ENCODE data around the gene CEACAM3. TPM values are rescaled to one million over a fixed set of nuclear protein-coding genes. Genes with fewer than 3 reads are reported as not detected.
A peak's percentile ranks its signal among the peaks of the same experiment; 100 is the strongest.

CEACAM3 gene
- total and polyA plus RNA-seq, 2 experiments from 2014 or later: not detected

DNA sequence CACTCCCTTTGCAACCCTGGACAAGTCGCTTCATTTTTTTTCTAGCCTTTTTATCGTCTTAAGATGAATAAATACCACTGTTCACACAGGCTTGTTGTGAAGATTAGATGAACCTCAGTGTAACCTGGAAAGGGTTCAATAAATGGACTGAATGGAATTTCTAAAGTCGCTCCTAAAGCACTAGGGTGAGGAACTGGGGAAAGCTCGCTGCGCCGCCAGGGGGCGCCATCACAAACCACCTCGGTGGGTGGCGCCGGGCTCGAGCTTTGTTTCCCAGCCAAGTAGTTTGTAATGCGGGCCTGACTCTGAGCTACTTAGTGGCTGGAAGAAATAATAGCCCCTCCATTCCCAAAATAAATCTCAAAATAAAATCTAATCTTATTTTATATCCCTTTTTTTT is 43.2 kb upstream of the CEACAM3 start:
- H3K4me3 ChIP-seq: no peak overlapping the region
- no peak overlapping the region for H3K27ac ChIP-seq
- no peaks in the 10 kb centered on the region for H3K9me2 ChIP-seq (replicated peaks; ENCODE audit: insufficient read depth)
- H3K4me2 ChIP-seq: no peak overlapping the region
- H3K27me3 ChIP-seq: no peaks in the 10 kb centered on the region
- H4K20me1 ChIP-seq (ENCODE audit: insufficient read depth, poor library complexity, severe bottlenecking): no peaks in the 10 kb centered on the region
- no peaks in the 10 kb centered on the region for H3K79me2 ChIP-seq
- DNase-seq (ENCODE audit: low spot score): peak; percentile 31
- no peak overlapping the region for H2AFZ ChIP-seq
- TF ChIP-seq CTCF (IDR thresholded peaks at IDR 0.05; ENCODE audit: poor library complexity): peak; percentile 34
- no peak for TF ChIP-seq EZH2 (IDR thresholded peaks at IDR 0.05; ENCODE audit: borderline replicate concordance)
- WGBS (ENCODE audit: low lambda C conversion rate, missing lambda C conversion rate): 19% methylated on average over 12 of the region's 12 CpGs
- no peaks in the 10 kb centered on the region for H3K4me1 ChIP-seq (ENCODE audit: insufficient read depth)
- no peaks in the 10 kb centered on the region for H3K9me3 ChIP-seq (ENCODE audit: low read depth)
- H3K36me3 ChIP-seq (replicated peaks; ENCODE audit: insufficient read depth, low read depth): no peaks in the 10 kb centered on the region

- Histone ChIP-seq H3K4me1 (ENCODE audit: insufficient read depth) (no peaks in the 10 kb centered on the region), H3K9me2 (replicated peaks; ENCODE audit: insufficient read depth) (no peaks in the 10 kb centered on the region), H3K79me2 (no peaks in the 10 kb centered on the region), H3K36me3 (replicated peaks; ENCODE audit: insufficient read depth, low read depth) (no peaks in the 10 kb centered on the region), H3K9me3 (ENCODE audit: low read depth) (no peaks in the 10 kb centered on the region), H4K20me1 (ENCODE audit: insufficient read depth, poor library complexity, severe bottlenecking) (no peaks in the 10 kb centered on the region), H3K27ac (no peak overlapping the region), H3K4me2 (no peak overlapping the region), H2AFZ (no peak overlapping the region), H3K4me3 (no peak overlapping the region), H3K27me3 (no peaks in the 10 kb centered on the region)
- peak; percentile 36 for DNase-seq (ENCODE audit: low spot score)
- peak; percentile 39 for TF ChIP-seq CTCF (IDR thresholded peaks at IDR 0.05; ENCODE audit: poor library complexity)
- no peak for TF ChIP-seq EZH2phosphoT487 (IDR thresholded peaks at IDR 0.05; ENCODE audit: low read depth, severe bottlenecking, unreplicated experiment)
- no peak for TF ChIP-seq EZH2 (IDR thresholded peaks at IDR 0.05; ENCODE audit: borderline replicate concordance)
- 8% methylated on average over 4 of the region's 4 CpGs for WGBS (ENCODE audit: low lambda C conversion rate, missing lambda C conversion rate)
Observed at GRCh38 chr19:41753936-41754529, 42.4 kb upstream of the CEACAM3 start.

- Histone ChIP-seq H2AFZ (no peak within 1 kb of the TSS), H3K27ac (no peak within 1 kb of the TSS), H3K9me3 (ENCODE audit: low read depth) (no peaks in the 10 kb centered on the region), H3K4me2 (no peak within 1 kb of the TSS), H3K4me1 (ENCODE audit: insufficient read depth) (no peaks in the 10 kb centered on the region), H3K4me3 (no peak within 1 kb of the TSS), H3K79me2 (no peaks in the 10 kb centered on the region), H3K36me3 (replicated peaks; ENCODE audit: insufficient read depth, low read depth) (no peaks in the 10 kb centered on the region), H3K9me2 (replicated peaks; ENCODE audit: insufficient read depth) (no peaks in the 10 kb centered on the region), H4K20me1 (ENCODE audit: insufficient read depth, poor library complexity, severe bottlenecking) (no peaks in the 10 kb centered on the region), H3K27me3 (no peaks in the 10 kb centered on the region)
- WGBS (ENCODE audit: low lambda C conversion rate, missing lambda C conversion rate): 54% methylated on average over 3 of the region's 3 CpGs
- no peak for TF ChIP-seq CTCF (IDR thresholded peaks at IDR 0.05; ENCODE audit: poor library complexity)
- TF ChIP-seq EZH2 (IDR thresholded peaks at IDR 0.05; ENCODE audit: borderline replicate concordance): no peak
- no peak for TF ChIP-seq EZH2phosphoT487 (IDR thresholded peaks at IDR 0.05; ENCODE audit: low read depth, severe bottlenecking, unreplicated experiment)
- DNase-seq (ENCODE audit: low spot score): no peak
Observed at GRCh38 chr19:41755328-41755913, 41.0 kb upstream of the CEACAM3 start, which contains the start of gene CEACAM6. Gene CEACAM6, plus strand, starts transcription at chr19:41755530. Its CDS starts 109 bp downstream, at chr19:41755639.
